IMR-90 (cell line): ENCODE measurements around the gene GRB2. TPM values are rescaled to one million over a fixed set of nuclear protein-coding genes. Genes with fewer than 3 reads are reported as not detected.

Experiments used
- ATAC-seq: fragments of 200-7000 bp; cut with Tn5 transposase; 2 replicates; pipeline ENCODE4 v1.9.1; 2020; ENCODE audit warnings: low read depth, mild to moderate bottlenecking, moderate library complexity
- BruUV-seq: library from RNA; stranded (reverse); fragments of 400-500 nt; replicated peaks from 2 replicates; lab custom pipeline; 2021; lab: Mats Ljungman, UMichigan
- CTCF ChIA-PET: fragments of 300-600 bp; formaldehyde crosslinking; extraction: SDS; loops from one replicate; lab custom pipeline; 2021; ENCODE audit warnings: antibody characterized with exemption; lab: Yijun Ruan, JAX
- POLR2A ChIA-PET: fragments of 300-600 bp; sonication (Branson Sonifier 250); formaldehyde crosslinking; loops from one replicate; lab custom pipeline; 2022; ENCODE audit warnings: antibody characterized with exemption; ENCODE audit not compliant: unreplicated experiment; lab: Charles Lee
- DNase-seq: peaks from one replicate; pipeline ENCODE4 v3.0.0; 2013
- H2AFZ ChIP-seq: replicated peaks from 2 replicates; pipeline ENCODE3; 2013; ENCODE audit warnings: low read length, mild to moderate bottlenecking; ENCODE audit not compliant: poor library complexity
- H2AK5ac ChIP-seq: 2 replicates; pipeline ENCODE4 v1.6.1; 2013; ENCODE audit warnings: low read depth, low read length, inconsistent platforms
- H2AK9ac ChIP-seq: replicated peaks from 2 replicates; pipeline ENCODE3; 2013; ENCODE audit warnings: mild to moderate bottlenecking, low read depth, low read length, moderate library complexity; ENCODE audit not compliant: poor library complexity
- H2BK120ac ChIP-seq: 2 replicates; pipeline ENCODE4 v1.6.1; 2013; ENCODE audit warnings: low read depth, low read length, inconsistent platforms
- H2BK15ac ChIP-seq: 3 replicates; pipeline ENCODE4 v1.6.1; 2013; ENCODE audit warnings: low read depth, low read length, inconsistent platforms
- H2BK20ac ChIP-seq: 2 replicates; pipeline ENCODE4 v1.6.1; 2013; ENCODE audit warnings: low read depth, mild to moderate bottlenecking, inconsistent platforms, low read length, moderate library complexity
- H2BK5ac ChIP-seq: 2 replicates; pipeline ENCODE4 v1.6.1; 2013; ENCODE audit warnings: mild to moderate bottlenecking, low read depth, low read length, inconsistent platforms; ENCODE audit not compliant: poor library complexity, severe bottlenecking
- H3K14ac ChIP-seq: replicated peaks from 2 replicates; pipeline ENCODE4 v1.6.1; 2013; ENCODE audit warnings: low read depth, low read length, inconsistent platforms
- H3K18ac ChIP-seq: 2 replicates; pipeline ENCODE4 v1.6.1; 2013; ENCODE audit warnings: low read depth, low read length, control low read depth
- H3K23ac ChIP-seq: 2 replicates; pipeline ENCODE4 v1.6.1; 2013; ENCODE audit warnings: low read depth, low read length, inconsistent platforms
- H3K27ac ChIP-seq: 2 replicates; pipeline ENCODE4 v1.5.1; 2013; ENCODE audit warnings: mild to moderate bottlenecking, control low read depth, low read length; ENCODE audit not compliant: insufficient read depth
- H3K27me3 ChIP-seq: 2 replicates; pipeline ENCODE4 v1.6.1; 2013; ENCODE audit warnings: low read length; ENCODE audit not compliant: control insufficient read depth, insufficient read depth
- H3K36me3 ChIP-seq: 2 replicates; pipeline ENCODE4 v1.6.1; 2013; ENCODE audit warnings: low read length, mixed read lengths; ENCODE audit not compliant: control insufficient read depth, insufficient read depth
- H3K4ac ChIP-seq: 2 replicates; pipeline ENCODE4 v1.6.1; 2013; ENCODE audit warnings: low read depth, low read length, inconsistent platforms
- H3K4me1 ChIP-seq: 2 replicates; pipeline ENCODE4 v1.6.1; 2013; ENCODE audit warnings: low read length, mixed read lengths; ENCODE audit not compliant: control insufficient read depth, insufficient read depth
- H3K4me2 ChIP-seq: 2 replicates; pipeline ENCODE4 v1.6.1; 2013; ENCODE audit warnings: low read depth, mild to moderate bottlenecking, control low read depth, low read length, moderate library complexity
- H3K4me3 ChIP-seq: 2 replicates; pipeline ENCODE4 v1.5.1; 2013; ENCODE audit warnings: low read depth, mild to moderate bottlenecking, control low read depth, low read length, moderate library complexity; ENCODE audit not compliant: insufficient read depth
- H3K56ac ChIP-seq: 2 replicates; pipeline ENCODE4 v1.6.1; 2013; ENCODE audit warnings: low read length, inconsistent platforms; ENCODE audit not compliant: insufficient read depth; ENCODE audit errors: extremely low read depth
- H3K79me1 ChIP-seq, 2 experiments: 2 replicates each; pipeline ENCODE4 v1.6.1; 2013; ENCODE audit warnings: low read length in 2 of 2, inconsistent platforms in 1 of 2, low read depth in 1 of 2
- H3K9ac ChIP-seq: 2 replicates; pipeline ENCODE4 v1.6.1; 2013; ENCODE audit warnings: low read depth, low read length, control low read depth
- H3K9me1 ChIP-seq: 2 replicates; pipeline ENCODE4 v1.6.1; 2013; ENCODE audit warnings: low read length, inconsistent platforms; ENCODE audit not compliant: insufficient read depth
- H3K9me3 ChIP-seq: 2 replicates; pipeline ENCODE4 v1.6.1; 2013; ENCODE audit warnings: low read length; ENCODE audit not compliant: control insufficient read depth, insufficient read depth
- H4K20me1 ChIP-seq: 2 replicates; pipeline ENCODE4 v1.6.1; 2013; ENCODE audit warnings: low read length, inconsistent platforms; ENCODE audit not compliant: insufficient read depth
- H4K5ac ChIP-seq: 2 replicates; pipeline ENCODE4 v1.6.1; 2013; ENCODE audit warnings: mild to moderate bottlenecking, low read depth, low read length, control low read depth
- H4K8ac ChIP-seq, 2 experiments: 2 replicates each; pipeline ENCODE4 v1.6.1; 2013; ENCODE audit warnings: low read depth in 2 of 2, low read length in 2 of 2, control low read depth in 1 of 2, inconsistent platforms in 1 of 2
- H4K91ac ChIP-seq: 2 replicates; pipeline ENCODE4 v1.6.1; 2013; ENCODE audit warnings: low read depth, low read length, inconsistent platforms; ENCODE audit not compliant: insufficient read depth
- CEBPB ChIP-seq: IDR thresholded peaks from 2 replicates; pipeline ENCODE4 v1.6.1; 2012; ENCODE audit warnings: low read depth, low read length, improper control_type of control experiment
- FOS ChIP-seq: fragments of 150-350 bp; IDR thresholded peaks from 2 replicates; pipeline ENCODE4 v1.6.1; 2016; ENCODE audit warnings: low read depth, low read length
- WGBS, 2 experiments: methylation state at CpG; one replicate each; pipeline versions ENCODE4 v1.1.5 to v1.1.7; 2013; ENCODE audit warnings: missing lambda C conversion rate in 2 of 2; ENCODE audit not compliant: insufficient read length in 1 of 2; ENCODE audit errors: extremely low coverage in 2 of 2; 5-methylcytosine and 5-hydroxymethylcytosine counted together
- dilution Hi-C: fragments of 300-500 bp; cut with HindIII; formaldehyde crosslinking; loops from one replicate; pipeline ENCODE4 v1.14.3; 2018; ENCODE audit warnings: low sequenced_read_pairs; ENCODE audit not compliant: unreplicated experiment
- in situ Hi-C: fragments of 300-500 bp; cut with MboI; formaldehyde crosslinking; loops from 3 replicates; pipeline ENCODE4 v1.14.3; 2019; ENCODE audit warnings: low sequenced_read_pairs, inconsistent platforms, mixed read lengths
- intact Hi-C: fragments of 100-400 bp; cut with micrococcal nuclease; formaldehyde crosslinking; loops from 2 replicates; pipeline ENCODE4 v1.10.0; 2022
- polyA plus RNA-seq, 3 experiments: library from polyadenylated mRNA; depleted of rRNA; stranded (reverse); fragments of >200 nt; gene quantifications; 2 replicates each; pipeline ENCODE4 v1.2.3, GENCODE V29; 2012; ENCODE audit warnings: low replicate concordance in 1 of 3
- total RNA-seq: library from RNA; depleted of rRNA; stranded (reverse); fragments of >200 nt; gene quantifications from 2 replicates; pipeline ENCODE4 v1.2.3, GENCODE V29; 2012
- TF ChIP-seq, protein P1 (sequence below): fragments of 150-350 bp; IDR thresholded peaks from 2 replicates; pipeline ENCODE4 v1.6.1; 2016; ENCODE audit warnings: low read depth, mild to moderate bottlenecking, low read length, moderate library complexity, borderline replicate concordance

Gene GRB2
- total and polyA plus RNA-seq, 2 of the 4 experiments (the other 2 are of a cell fraction), result 49.3 to 62.1 TPM

DNA sequence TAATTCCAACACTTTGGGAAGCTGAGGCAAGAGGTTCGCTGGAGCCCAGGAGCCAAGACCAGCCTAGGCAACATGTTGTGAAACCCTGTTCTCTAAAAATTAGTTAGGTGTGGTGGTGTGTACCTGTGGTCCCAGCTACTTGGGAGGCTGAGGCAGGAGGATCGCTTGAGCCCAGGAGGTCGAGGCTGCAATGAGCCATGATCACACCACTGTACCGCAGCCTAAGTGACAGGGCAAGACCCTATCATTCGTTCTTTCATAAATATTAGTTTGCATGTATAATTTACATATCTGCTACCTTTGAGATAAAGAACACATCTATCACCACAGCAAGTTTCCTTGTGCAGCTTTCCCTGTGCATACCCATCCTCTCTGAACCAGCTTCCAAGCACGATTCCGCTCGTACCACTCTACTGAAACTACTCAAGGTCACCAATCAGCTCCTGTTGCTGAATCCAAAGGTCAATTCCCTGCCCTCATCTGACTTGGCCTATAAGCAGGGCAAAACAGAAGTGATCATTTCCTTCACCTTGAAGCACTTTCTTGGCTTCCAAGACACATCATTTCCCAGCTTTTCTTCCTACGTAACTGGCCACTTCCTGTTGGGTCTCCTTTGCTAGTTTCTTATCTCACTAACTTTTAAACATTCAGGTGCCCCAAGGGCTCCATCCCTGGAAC, 49.1 kb downstream of the GRB2 start:
- in situ Hi-C loops, result no loop called here
- Histone ChIP-seq H3K56ac (no peak overlapping the region), H3K14ac (no peak overlapping the region), H3K79me1 (peaks cover 47 to 68% of the 10 kb centered on the region in 2 experiments), H2BK20ac (no peak overlapping the region), H2AK5ac (no peak overlapping the region), H2BK15ac (no peak overlapping the region), H3K18ac (no peak overlapping the region), H3K23ac (no peak overlapping the region), H4K5ac (no peak overlapping the region), H3K4me2 (no peak overlapping the region), H2AFZ (no peak overlapping the region), H3K4me3 (no peak overlapping the region), H3K9me3 (peaks cover 2% of the 10 kb centered on the region; the same call in 1 of the 2 replicates), H4K20me1 (peaks cover 64% of the 10 kb centered on the region), H4K8ac (no peak overlapping the region), H3K4ac (no peak overlapping the region), H3K9ac (no peak overlapping the region), H3K27ac (no peak overlapping the region), H3K27me3 (no peaks in the 10 kb centered on the region), H3K36me3 (no peaks in the 10 kb centered on the region), H3K4me1 (no peaks in the 10 kb centered on the region), H2AK9ac (no peak overlapping the region), H2BK120ac (no peak overlapping the region), H3K9me1 (peaks cover 7% of the 10 kb centered on the region), H2BK5ac (no peak overlapping the region), H4K91ac (no peak overlapping the region)
- ATAC-seq, result no peak
- WGBS, 2 experiments, result 91% methylated on average over 4 of the region's 9 CpGs; no CpG with 5 or more reads in 1 of the 2 experiments
- dilution Hi-C loops, result no loop called here
- DNase-seq, result no peak
- no TSS peak for BruUV-seq
- CTCF ChIA-PET, result no interaction called here
- POLR2A ChIA-PET, result no interaction called here
- no peak for TF ChIP-seq CEBPB
- TF ChIP-seq, protein P1, sequence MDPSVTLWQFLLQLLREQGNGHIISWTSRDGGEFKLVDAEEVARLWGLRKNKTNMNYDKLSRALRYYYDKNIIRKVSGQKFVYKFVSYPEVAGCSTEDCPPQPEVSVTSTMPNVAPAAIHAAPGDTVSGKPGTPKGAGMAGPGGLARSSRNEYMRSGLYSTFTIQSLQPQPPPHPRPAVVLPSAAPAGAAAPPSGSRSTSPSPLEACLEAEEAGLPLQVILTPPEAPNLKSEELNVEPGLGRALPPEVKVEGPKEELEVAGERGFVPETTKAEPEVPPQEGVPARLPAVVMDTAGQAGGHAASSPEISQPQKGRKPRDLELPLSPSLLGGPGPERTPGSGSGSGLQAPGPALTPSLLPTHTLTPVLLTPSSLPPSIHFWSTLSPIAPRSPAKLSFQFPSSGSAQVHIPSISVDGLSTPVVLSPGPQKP, result no peak
- TF ChIP-seq FOS, result no peak
- intact Hi-C loops, result no loop called here
